Activated CD8-positive, alpha-beta T cell treated with anti-CD3 and anti-CD28 coated beads for 36 hours (primary cell): ENCODE data around the gene AKAP17A. TPM values are rescaled to one million over a fixed set of nuclear protein-coding genes. Genes with fewer than 3 reads are reported as not detected.

ENCODE experiments used
- ATAC-seq: fragments of 200-7000 bp; cut with Tn5 transposase; one replicate; pipeline ENCODE4 v1.10.0; 2021; ENCODE audit warnings: mild to moderate bottlenecking, moderate library complexity
- CTCF ChIA-PET: fragments of 350-600 bp; sonication (Branson Sonifier 250); formaldehyde crosslinking; loops from one replicate; lab custom pipeline; 2021; ENCODE audit warnings: antibody characterized with exemption; lab: Charles Lee
- POLR2A ChIA-PET: fragments of 350-600 bp; sonication (Branson Sonifier 250); formaldehyde crosslinking; loops from one replicate; lab custom pipeline; 2021; ENCODE audit warnings: antibody characterized with exemption; lab: Charles Lee
- DNase-seq: peaks from one replicate; pipeline ENCODE4 v3.0.0-alpha.2; 2020
- H3K27ac Mint-ChIP-seq: one replicate; pipeline ENCODE4 v1.8.0; 2021; ENCODE audit warnings: mild to moderate bottlenecking, mixed read lengths
- H3K27me3 Mint-ChIP-seq: one replicate; pipeline ENCODE4 v1.8.0; 2021; ENCODE audit warnings: mixed read lengths
- H3K36me3 Mint-ChIP-seq: one replicate; pipeline ENCODE4 v1.8.0; 2021; ENCODE audit warnings: low read depth, mixed read lengths
- H3K4me1 Mint-ChIP-seq: one replicate; pipeline ENCODE4 v1.8.0; 2021; ENCODE audit warnings: low read depth, mixed read lengths
- H3K4me3 Mint-ChIP-seq: one replicate; pipeline ENCODE4 v1.8.0; 2021; ENCODE audit warnings: mild to moderate bottlenecking, moderate library complexity, mixed read lengths
- H3K9me3 Mint-ChIP-seq: one replicate; pipeline ENCODE4 v1.8.0; 2021; ENCODE audit warnings: mixed read lengths
- CTCF ChIP-seq: fragments of 200-600 bp; IDR thresholded peaks from one replicate; pipeline ENCODE4 v1.8.0; 2022; ENCODE audit warnings: antibody characterized with exemption, mild to moderate bottlenecking
- intact Hi-C: fragments of 100-400 bp; cut with micrococcal nuclease; formaldehyde crosslinking; loops from one replicate; pipeline ENCODE4 v1.10.0; 2022
- total RNA-seq, 2 experiments: library from RNA; stranded (reverse); gene quantifications; one replicate each; pipeline ENCODE4 v1.2.3, GENCODE V29; 2021

Gene AKAP17A
- total RNA-seq, 2 experiments from 2014 or later: 82.8 to 85.5 TPM

DNA sequence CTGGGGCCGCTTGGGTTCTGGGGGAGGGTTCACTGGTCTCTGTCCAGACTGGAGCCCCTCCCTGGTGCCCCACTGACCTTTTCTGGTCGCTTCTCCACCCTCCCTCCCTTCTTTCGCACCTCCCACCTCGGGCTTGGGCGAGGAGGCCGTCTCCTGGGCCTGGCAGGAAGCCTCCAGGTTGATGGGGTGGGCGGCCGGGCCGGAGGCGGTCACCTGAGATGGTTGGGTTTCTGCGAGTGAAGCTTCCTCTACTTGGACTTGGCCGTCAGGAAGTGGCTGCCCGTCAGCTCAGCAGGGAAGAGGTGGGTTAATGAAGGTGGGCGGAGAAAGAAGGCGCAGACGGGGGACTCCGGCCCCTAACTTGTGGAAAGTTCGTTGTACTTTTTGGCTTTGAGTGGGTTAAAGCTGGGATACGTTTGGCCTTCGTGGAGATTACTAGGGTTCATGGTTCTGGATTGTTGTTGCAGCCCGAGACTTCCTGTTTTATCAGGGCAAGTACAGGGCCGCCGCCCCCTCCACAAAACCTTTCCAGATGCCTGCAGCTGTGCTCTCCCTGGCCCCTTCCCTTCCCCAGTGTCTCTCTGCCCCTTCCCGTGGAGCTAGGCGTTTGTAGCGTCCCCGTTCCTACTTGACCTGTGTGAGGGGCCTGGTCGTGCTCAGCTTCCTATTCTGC, 1.2 kb downstream of the AKAP17A start:
- Mint-ChIP-seq H3K27ac (peak overlapping the region; percentile 93), H3K27me3 (no peaks in the 10 kb centered on the region), H3K4me1 (peaks cover 31% of the 10 kb centered on the region), H3K36me3 (peaks cover 44% of the 10 kb centered on the region), H3K9me3 (no peaks in the 10 kb centered on the region), H3K4me3 (peak overlapping the region; percentile 96)
- CTCF ChIA-PET: no interaction called here
- intact Hi-C loops: no loop called here
- DNase-seq: peak; percentile 60
- peak; percentile 22 for ATAC-seq
- POLR2A ChIA-PET: no interaction called here
- no peak for TF ChIP-seq CTCF

- no peaks in the 10 kb centered on the region for H3K9me3 Mint-ChIP-seq
- peaks cover 51% of the 10 kb centered on the region for H3K36me3 Mint-ChIP-seq
- H3K27me3 Mint-ChIP-seq: no peaks in the 10 kb centered on the region
- peaks cover 31% of the 10 kb centered on the region for H3K4me1 Mint-ChIP-seq
- CTCF ChIA-PET: no interaction called here
- TF ChIP-seq CTCF: no peak
- POLR2A ChIA-PET: no interaction called here
- intact Hi-C loops: no loop called here
- ATAC-seq (no peak), DNase-seq (no peak)
- H3K4me3 Mint-ChIP-seq: peak overlapping the region; percentile 96
- H3K27ac Mint-ChIP-seq: peak overlapping the region; percentile 93
Observed at GRCh38 chrX:1593286-1594271, 2.2 kb downstream of the AKAP17A start.

DNA sequence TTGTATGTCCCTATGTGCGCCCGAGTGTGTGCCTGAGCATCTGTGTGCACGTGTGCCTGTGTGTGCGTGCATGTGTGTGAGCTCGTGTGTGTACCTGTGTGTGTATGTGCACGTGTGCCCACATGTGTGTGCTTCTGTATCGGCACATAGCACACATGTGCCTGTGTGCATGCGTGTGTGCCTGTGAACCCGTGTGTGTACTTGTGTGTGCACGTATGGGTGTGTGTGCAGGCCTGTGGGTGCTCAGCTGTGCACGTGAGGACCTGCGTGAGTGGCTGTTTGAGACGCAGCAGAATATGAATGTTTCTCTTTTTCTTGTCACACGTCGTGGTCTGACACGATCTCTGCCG, 4.3 kb downstream of the AKAP17A start:
- DNase-seq (no peak), ATAC-seq (no peak)
- H3K27ac Mint-ChIP-seq: no peak overlapping the region
- H3K9me3 Mint-ChIP-seq: no peaks in the 10 kb centered on the region
- no peak overlapping the region for H3K4me3 Mint-ChIP-seq
- intact Hi-C loops: no loop called here
- H3K4me1 Mint-ChIP-seq: peaks cover 26% of the 10 kb centered on the region
- H3K27me3 Mint-ChIP-seq: no peaks in the 10 kb centered on the region
- ChIA-PET POLR2A (no interaction called here), CTCF (no interaction called here)
- no peak for TF ChIP-seq CTCF
- peaks cover 64% of the 10 kb centered on the region for H3K36me3 Mint-ChIP-seq

DNA sequence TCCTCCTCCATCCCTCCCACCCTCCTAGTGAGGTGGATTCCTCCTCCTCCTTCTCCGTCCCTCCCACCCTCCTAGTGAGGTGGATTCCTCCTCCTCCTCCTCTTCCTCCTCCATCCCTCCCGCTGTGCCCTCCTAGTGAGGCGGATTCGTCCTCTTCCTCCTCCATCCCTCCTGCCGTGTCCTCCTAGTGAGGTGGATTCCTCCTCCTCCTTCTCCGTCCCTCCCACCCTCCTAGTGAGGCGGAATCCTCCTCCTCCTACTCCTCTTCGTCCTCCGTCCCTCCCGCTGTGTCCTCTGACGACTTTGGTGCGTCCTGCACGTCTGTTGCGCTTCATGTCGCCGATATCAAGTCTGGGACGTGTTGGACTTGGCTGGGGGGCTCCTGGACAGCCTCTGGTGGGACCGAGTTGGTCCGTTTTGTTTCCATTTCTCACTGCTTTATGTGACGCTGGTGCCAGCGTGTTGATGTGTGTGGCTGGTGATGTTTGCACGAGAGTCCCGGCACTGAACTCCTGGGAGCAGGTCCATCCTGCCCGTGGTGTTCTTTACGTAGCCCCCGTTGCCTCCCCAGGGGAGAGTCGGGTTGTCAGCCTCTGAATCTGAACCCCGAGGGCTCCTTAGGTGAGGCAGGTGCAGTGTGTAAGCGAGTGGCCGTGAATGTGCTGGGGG, 5.4 kb downstream of the AKAP17A start:
- H3K4me3 Mint-ChIP-seq: no peak overlapping the region
- CTCF ChIA-PET: no interaction called here
- no peak overlapping the region for H3K27ac Mint-ChIP-seq
- H3K27me3 Mint-ChIP-seq: no peaks in the 10 kb centered on the region
- peaks cover 71% of the 10 kb centered on the region for H3K36me3 Mint-ChIP-seq
- ATAC-seq (no peak), DNase-seq (no peak)
- H3K9me3 Mint-ChIP-seq: no peaks in the 10 kb centered on the region
- TF ChIP-seq CTCF: no peak
- intact Hi-C loops: no loop called here
- POLR2A ChIA-PET: no interaction called here
- peaks cover 26% of the 10 kb centered on the region for H3K4me1 Mint-ChIP-seq
